GM21390 (cell line): ENCODE measurements around the gene OR51V1.

Source experiments
- ATAC-seq: cut with Tn5 transposase; IDR thresholded peaks from one replicate; pipeline ENCODE4 v1.9.1; 2021; ENCODE audit not compliant: unreplicated experiment

Gene OR51V1

DNA sequence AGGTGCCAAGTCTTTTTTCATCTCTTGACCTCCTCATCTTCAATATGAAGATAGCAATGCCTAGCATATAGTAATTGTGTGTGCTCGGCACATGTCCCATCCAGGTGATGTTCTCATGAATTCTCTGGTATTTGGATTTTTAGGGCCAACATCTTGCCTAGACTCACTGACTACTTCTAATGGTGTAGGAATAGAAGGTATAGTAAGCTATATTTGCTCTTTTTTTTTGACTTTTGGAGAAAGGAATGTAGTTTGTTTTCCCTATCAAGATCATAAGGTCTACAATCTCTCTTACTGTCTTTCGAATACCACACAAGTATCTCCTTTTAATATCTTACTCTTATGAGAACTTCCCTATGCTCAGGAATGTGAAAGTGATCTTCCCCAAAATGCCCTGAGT is 30.6 kb upstream of the OR51V1 start:
- ATAC-seq: no peak

DNA sequence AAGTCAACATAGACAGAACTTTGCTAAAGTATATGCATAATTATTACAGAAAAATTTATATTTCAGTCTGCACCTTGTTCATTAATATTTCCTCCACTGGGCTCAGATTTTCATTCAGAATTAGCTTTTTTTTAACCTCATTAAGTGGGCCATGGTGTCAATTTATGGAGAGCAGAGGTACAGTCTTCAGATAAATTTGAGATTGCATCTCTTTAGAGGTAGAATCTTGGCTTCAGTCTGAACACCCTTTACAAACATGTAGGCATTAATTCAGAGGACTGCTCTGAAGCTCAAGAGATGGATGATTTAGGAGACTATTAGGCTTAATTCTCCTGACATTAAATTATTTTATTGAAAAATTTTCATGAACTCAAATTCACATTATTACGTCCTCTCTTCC is 29.8 kb upstream of the OR51V1 start:
- no peak for ATAC-seq

DNA sequence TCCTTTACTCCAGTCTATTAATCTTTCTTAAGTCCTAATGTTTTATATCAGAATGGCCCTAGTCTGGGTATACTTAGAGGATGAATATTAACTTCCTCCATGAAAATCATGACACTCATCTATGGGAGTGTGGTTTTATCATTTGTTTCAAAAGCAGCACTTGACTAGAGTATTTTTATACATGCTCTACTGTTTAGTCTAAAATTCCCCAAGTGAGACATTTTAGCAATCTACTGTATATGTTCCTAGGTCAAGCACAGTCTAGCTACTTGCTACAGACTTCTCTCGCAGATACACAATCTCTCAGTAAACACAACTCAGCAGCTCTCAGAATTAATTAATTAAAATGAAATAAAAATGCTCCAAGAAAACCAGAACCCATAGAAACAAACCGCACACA is 29.3 kb upstream of the OR51V1 start:
- ATAC-seq: no peak

GRCh38 chr11:5229356-5229755 is 28.9 kb upstream of the OR51V1 start:
- peak; percentile 38 for ATAC-seq

GRCh38 chr11:5228124-5228523 is 27.6 kb upstream of the OR51V1 start:
- no peak for ATAC-seq

- no peak for ATAC-seq
These were observed 27.2 kb upstream of the OR51V1 start for GRCh38 chr11:5227681-5228080.

GRCh38 chr11:5226732-5227310 is 26.3 kb upstream of the OR51V1 start, which contains the start of gene HBB:
HBB (minus strand) TSS chr11:5227071; CDS start chr11:5227021, 50 bp downstream.
- ATAC-seq: no peak

GRCh38 chr11:5225480-5225871 is 25.0 kb upstream of the OR51V1 start:
- no peak for ATAC-seq

GRCh38 chr11:5224538-5225479 is 24.3 kb upstream of the OR51V1 start:
- ATAC-seq: no peak

- no peak for ATAC-seq
These were observed 23.2 kb upstream of the OR51V1 start for GRCh38 chr11:5223686-5224085.

GRCh38 chr11:5223146-5223545 is 22.7 kb upstream of the OR51V1 start:
- ATAC-seq: no peak

DNA sequence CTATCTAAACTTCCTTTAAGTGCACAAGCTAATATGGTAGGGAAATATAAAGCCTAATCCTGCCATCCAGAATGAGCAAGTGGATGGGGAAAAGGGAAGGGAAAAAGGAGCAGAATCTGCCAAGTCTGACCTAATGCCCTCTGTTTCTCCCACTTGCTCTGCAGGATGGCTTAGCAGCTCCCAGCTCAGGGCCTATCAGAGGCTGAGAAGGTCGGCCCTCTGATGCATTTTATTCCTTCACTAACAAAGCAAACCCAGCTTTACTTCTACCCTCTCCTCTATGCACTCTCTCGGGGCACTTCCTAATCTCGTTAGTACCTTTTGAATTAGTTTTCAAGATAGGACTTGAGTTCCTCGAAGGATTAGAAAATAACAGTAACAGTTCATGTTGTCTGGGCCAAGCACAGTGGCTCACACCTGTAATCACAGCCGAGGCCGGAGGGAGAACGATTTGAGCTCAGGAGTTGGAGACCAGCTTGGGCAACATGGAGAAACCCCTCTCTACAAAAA is 9.9 kb upstream of the OR51V1 start:
- no peak for ATAC-seq

DNA sequence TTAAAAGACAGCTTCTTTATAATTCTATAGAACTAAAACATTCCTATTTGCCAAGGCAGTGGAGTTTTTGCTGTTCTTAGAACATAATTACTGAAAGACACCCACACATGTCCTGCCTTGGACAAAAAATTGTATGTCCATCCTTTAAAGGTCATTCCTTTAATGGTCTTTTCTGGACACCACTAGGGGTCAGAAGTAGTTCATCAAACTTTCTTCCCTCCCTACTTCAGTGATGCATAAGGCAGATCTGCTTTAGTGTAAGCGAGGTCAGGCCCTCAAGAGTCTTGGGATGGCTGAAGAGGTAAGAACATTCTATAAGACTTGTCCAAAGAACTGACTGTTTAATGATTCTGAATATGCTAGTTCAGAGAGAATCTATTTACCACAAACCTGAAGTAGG is 4.3 kb upstream of the OR51V1 start:
- ATAC-seq: no peak

DNA sequence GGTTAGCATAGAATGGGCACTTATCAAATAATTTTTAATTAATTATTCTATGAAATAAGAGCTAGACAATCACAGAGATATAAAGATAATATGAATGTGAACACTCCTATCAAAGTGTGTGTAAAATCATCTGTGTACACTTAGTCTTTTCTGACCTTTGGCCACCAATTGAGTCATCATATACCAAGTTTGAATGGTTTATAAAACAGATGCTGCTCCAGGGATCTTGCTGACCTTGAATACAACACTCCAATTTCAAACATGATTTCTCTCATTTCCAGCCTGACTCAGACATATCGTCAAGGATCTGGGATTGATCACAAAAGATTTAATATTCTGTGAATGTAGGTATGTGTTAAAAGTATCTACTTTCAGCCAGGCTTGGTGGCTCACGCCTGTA is 2.9 kb upstream of the OR51V1 start:
- ATAC-seq: no peak

- no peak for ATAC-seq
These were observed 2.2 kb downstream of the OR51V1 start for GRCh38 chr11:5198285-5198684.

DNA sequence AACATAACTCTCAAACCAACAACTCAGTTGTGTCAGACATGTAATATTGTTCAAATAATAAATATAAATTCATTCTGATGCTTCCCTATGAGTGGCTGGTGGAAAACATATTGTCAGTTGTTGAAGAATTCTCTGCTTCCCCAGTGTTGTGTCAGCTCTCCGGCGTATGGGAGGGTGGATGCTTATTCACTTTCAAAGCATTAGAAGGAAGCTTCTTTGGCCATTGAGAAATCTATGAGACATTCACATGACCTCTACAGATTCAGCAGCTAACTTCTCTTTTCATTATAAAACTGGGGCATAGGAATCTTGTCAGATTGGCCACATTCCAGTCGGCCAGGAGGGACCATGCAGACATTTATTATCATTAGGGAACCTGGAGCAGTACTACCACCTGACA is 2.9 kb downstream of the OR51V1 start:
- no peak for ATAC-seq

DNA sequence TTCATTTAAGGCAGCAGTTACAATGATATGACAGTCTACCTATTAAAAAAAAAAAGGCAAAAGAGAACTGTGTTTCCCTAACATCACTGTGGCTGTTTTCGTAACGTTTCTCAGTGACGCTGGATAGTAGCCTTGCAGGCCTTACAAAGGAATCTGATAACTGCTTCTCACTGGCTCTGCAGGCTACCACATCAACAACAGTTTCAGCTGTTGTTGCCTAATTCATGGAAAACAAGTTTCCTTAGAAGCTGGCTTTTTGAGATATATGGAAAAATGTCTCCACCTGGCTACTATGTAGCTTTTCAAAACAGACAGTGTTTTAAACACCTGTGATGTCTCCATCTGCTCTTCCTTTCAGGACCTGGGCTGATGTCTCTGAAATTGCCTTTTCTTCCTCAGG is 3.8 kb downstream of the OR51V1 start:
- ATAC-seq: no peak

GRCh38 chr11:5196067-5196466 is 4.4 kb downstream of the OR51V1 start:
- no peak for ATAC-seq

GRCh38 chr11:5192738-5193137 is 7.7 kb downstream of the OR51V1 start:
- no peak for ATAC-seq

GRCh38 chr11:5188201-5188600 is 12.3 kb downstream of the OR51V1 start:
- ATAC-seq: no peak

DNA sequence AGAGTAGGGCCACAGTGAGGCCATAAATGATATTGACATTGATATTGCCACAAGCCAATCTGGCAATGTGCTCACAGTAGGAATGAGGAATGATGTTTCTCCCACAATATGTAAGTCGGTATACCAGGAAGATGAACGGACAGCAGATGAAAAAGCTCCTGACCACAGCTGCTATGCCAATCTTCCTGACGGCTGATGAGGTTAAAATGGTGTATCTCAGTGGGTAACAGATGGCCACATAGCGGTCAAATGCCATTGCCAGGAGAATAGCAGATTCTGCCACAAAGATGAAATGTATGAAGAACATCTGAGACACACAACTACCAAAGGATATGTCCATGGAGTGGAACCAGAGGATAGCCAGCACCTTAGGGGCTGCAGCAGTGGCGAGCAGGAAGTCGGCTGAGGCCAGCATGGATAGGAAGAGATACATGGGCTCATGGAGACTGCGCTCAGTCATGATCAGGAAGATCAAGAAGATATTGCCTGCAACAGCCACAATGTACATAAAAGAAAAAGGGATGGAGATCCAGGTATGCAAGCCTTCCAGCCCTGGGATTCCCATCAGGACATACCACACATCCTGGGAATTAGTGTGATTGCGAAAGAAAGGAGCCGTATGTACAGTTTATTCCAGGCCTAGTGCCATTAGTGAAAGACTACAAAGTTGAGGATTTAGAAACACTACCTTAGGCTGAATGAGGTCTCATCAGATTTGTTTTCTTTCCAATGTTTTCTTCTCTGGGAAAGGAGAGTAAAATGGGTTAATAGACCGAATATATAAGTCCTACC is 22.2 kb downstream of the OR51V1 start:
- no peak for ATAC-seq
